ENCODE measurements around the gene PPIF.

GRCh38 chr10:79393221-79393923 is 46.1 kb downstream of the PPIF start:
- no peak for TF ChIP-seq EZH2 (IDR thresholded peaks at IDR 0.05; ENCODE audit: insufficient read depth, poor library complexity, severe bottlenecking)
- no peak for TF ChIP-seq EZH2phosphoT487 (IDR thresholded peaks at IDR 0.05; ENCODE audit: insufficient read depth, low read depth)

Measured in GM23248 (cell line).